Activated T-helper 1 cell treated with Interleukin-2 at 50 U/mL for 16 hours (primary cell): Measurements from ENCODE around the gene MARK4.
"Not testable (repeated sequence)": the region's sequence is repeated elsewhere in the genome, so short reads cannot be mapped to it uniquely, and the experiment has no call there.

Experiments used
- DNase-seq: peaks from one replicate; pipeline ENCODE4 v3.0.0-alpha.2; 2020; ENCODE audit warnings: low read depth

MARK4 gene

DNA sequence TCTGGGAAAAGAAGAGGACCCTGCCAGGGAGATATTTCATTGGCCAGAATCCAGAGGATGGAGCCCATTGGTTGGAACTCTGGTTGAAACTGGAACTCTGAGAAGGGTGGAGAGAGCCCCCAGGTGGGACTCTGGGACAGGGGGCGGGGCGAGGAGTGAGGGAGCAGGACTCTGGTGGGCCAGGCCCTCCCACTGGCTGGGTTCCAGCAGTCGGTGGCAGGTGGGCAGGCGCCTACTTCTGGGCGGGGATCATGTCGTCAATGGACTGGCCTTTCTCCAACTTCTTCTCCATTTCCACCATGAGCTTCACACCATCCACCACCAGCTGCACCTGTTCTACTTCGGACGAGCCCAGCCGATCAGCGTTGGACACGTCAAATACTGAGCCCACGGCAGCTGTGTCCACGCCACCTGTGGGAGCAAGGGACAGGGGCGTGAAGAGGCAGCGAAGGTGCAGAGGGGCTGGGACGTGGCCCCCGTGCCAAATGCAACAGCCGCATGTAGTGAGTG, 55.5 kb downstream of the MARK4 start:
- DNase-seq = no peak

GRCh38 chr19:45307361-45307760, 56.3 kb downstream of the MARK4 start:
- no peak for DNase-seq

GRCh38 chr19:45309322-45309721, 58.3 kb downstream of the MARK4 start:
- not testable (repeated sequence) for DNase-seq

- no peak for DNase-seq
Observed at GRCh38 chr19:45311621-45312020, 60.5 kb downstream of the MARK4 start.

DNA sequence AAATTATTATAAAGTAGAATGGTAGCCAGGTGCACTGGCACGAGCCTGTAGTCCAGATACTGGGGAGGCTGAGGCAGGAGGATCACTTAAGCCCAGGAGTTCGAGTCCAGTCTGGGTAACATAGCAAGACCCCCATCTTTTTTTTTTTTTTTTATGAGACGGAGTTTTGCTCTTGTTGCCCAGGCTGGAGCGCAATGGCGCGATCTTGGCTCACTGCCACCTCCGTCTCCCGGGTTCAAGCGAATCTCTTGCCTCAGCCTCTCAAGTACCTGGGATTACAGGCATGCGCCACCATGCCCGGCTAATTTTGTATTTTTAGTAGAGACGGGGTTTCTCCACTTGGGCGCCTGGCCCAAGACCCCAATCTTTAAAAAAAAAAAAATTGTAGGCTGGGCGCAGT, 61.2 kb downstream of the MARK4 start:
- not testable (repeated sequence) for DNase-seq

- DNase-seq = no peak
Observed at GRCh38 chr19:45314708-45315245, 63.7 kb downstream of the MARK4 start.

- no peak for DNase-seq
Observed at GRCh38 chr19:45315304-45315703, 64.2 kb downstream of the MARK4 start.

GRCh38 chr19:45320997-45321775, 70.1 kb downstream of the MARK4 start:
- DNase-seq = no peak

- DNase-seq = no peak
Observed at GRCh38 chr19:45321848-45322247, 70.8 kb downstream of the MARK4 start.

DNA sequence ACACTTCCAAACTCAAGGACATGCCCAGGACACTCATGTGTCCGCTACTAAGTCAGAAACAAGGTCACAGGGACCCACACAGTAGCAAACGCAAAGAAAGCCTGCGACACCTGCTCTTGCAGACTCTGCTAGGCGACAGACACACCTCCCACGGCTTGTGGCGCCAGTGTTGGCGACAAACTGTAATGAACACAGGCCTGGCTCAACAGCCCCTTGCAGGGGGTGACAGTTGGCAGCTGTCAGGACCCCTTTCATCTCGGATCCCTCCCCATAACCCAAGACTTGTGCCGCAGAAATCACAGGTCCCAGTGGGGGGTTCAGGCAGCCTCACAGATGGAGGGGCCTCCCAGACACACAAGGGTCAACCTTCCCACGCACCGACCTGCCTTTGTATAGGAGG, 71.2 kb downstream of the MARK4 start:
- no peak for DNase-seq

- DNase-seq = no peak
Observed at GRCh38 chr19:45322744-45323281, 71.7 kb downstream of the MARK4 start, which contains the start of gene CKM. Gene CKM, minus strand, starts transcription at chr19:45322875. Its CDS starts 3,162 bp downstream, at chr19:45319713.

- no peak for DNase-seq
Observed at GRCh38 chr19:45323671-45324081, 72.6 kb downstream of the MARK4 start.

GRCh38 chr19:45324349-45324907, 73.4 kb downstream of the MARK4 start:
- no peak for DNase-seq

DNA sequence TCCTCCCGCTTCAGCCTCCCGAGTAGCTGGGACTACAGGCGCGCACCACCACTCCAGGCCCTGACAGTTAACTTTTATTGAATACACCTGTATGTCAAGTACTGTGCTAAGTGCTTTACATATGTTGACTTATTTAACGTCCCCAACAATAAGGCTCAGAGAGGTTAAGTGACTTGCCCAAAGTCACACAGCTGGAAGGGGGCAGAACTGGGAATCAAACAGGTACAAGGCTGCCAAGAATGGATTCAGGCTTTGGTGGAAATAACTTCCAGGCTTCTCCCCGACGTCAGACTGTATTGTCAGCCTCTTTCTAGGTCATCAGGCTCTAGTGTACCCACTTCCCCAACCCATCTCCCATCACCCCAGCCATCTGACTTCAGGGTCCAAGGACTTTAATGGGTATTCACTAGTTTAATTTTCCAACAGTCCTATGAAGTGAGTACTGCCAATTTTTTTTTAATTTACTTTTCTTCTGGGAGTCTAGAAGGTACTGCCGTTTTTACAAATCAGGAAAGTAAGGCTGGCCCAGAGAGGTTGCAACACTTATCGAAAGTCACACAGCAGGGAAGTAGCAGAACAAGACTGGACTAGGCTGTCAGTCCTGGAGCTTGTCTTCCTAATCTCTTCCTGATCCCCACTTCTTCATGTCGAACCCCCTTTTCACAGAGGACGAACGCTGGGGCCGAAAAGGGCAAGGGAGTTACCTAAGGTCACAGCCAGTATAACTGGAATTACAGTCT, 76.5 kb downstream of the MARK4 start:
- DNase-seq = no peak

DNA sequence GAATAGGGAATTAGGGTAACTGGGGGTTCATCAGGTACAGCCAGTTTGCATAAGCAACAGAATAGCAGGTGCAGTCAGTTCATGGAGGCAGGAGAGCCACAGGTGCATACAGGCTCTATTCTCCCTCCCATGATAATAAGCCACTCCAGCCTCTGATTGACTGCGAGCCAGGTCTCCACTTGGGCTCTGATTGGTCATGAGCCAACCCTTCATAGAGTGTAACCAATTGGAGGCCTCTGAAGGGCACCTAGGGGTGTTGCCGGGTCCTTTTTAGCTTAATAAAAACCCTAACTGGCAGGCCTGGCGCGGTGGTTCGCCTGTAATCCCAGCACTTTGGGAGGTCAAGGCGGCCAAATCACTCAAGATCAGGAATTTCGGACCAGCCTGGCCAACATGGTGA, 80.3 kb downstream of the MARK4 start:
- DNase-seq = no peak

GRCh38 chr19:45333609-45334303, 82.7 kb downstream of the MARK4 start:
- DNase-seq = no peak

DNA sequence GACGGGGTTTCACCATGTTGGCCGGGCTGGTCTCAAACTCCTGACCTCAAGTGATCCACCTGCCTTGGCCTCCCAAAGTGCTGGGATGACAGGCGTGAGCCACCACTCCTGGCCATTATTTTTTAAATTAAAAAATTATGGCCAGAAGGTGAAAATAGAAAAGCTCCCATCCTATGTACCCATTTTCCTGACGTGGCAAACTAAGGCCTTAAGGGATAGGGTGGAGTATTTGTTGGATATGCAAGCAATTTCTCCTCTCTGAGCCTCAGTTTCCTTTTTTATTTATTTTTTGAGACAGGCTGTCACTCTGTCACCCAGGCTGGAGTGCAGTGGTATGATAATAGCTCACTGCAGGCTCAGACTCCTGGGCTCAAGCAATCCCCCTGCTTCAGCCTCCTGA, 83.8 kb downstream of the MARK4 start:
- not testable (repeated sequence) for DNase-seq

DNA sequence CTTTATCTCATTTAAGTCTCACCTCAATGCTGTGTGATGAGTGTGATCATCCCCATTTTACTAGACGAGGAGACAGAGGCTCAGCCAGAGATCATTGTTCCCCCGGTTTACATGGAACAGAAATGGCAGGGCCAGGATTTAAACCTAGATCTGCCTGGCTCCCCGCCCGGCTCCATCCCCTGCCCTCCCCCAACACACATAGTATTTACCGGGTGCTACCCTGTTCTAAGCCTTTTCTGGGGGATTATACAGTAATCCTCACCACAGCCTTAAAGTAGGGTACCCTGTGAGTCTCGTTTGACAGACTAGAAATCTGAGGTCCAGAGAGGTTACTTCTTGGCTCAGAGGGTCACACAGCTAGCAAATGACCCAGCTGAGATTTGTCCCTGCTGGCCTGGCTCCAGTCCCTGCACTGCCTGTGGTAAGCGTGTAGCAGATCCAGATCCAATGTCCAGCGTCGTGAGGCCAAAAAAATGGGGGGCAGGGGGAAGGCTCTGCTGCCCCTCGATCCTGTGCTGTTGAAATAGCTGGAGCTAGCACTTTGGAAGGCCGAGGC, 85.7 kb downstream of the MARK4 start:
- DNase-seq = no peak

GRCh38 chr19:45339629-45340028, 88.6 kb downstream of the MARK4 start:
- DNase-seq = no peak

- peak; percentile 7 for DNase-seq
Observed at GRCh38 chr19:45340232-45340898, 89.3 kb downstream of the MARK4 start, which contains the start of gene KLC3. Gene KLC3, plus strand, starts transcription at chr19:45340750. Its CDS starts 4,792 bp downstream, at chr19:45345542.
